Measurements from ENCODE around the gene ZBTB45. TPM values are rescaled to one million over a fixed set of nuclear protein-coding genes. Genes with fewer than 3 reads are reported as not detected.

Gene ZBTB45
- total RNA-seq, 4 donors from 2014 or later: 9.8 to 14.0 (median 13.4) TPM

GRCh38 chr19:58500242-58500641 is 19.4 kb downstream of the ZBTB45 start:
- no peaks in the 10 kb centered on the region for H3K27me3 ChIP-seq
- peak overlapping the region in 1 of 2 donors; percentile 59 for H3K4me3 ChIP-seq
- WGBS, 2 donors (ENCODE audit: low coverage in 1 of 2): 60 to 100% methylated on average over 1 of the region's 14 CpGs
- ATAC-seq: no peak
- TF ChIP-seq POLR2AphosphoS5 (IDR thresholded peaks at IDR 0.05): no peak
- TF ChIP-seq EP300 (IDR thresholded peaks at IDR 0.05): no peak
- TF ChIP-seq POLR2A (IDR thresholded peaks at IDR 0.05): no peak
- TF ChIP-seq CTCF (IDR thresholded peaks at IDR 0.05): no peak
- peak overlapping the region in 1 of 4 donors; percentile 87 for H3K27ac ChIP-seq
- peaks cover 0 to 26% (median 18%) of the 10 kb centered on the region in 3 donors for H3K4me1 ChIP-seq
- no peaks in the 10 kb centered on the region for H3K9me3 ChIP-seq
- no peaks in the 10 kb centered on the region for H3K36me3 ChIP-seq

GRCh38 chr19:58499021-58499927 is 20.3 kb downstream of the ZBTB45 start:
- TF ChIP-seq EP300 (IDR thresholded peaks at IDR 0.05): no peak
- TF ChIP-seq POLR2A (IDR thresholded peaks at IDR 0.05): no peak
- peak in 3 of 4 experiments; percentile 27 to 48 (median 40) for TF ChIP-seq CTCF (IDR thresholded peaks at IDR 0.05)
- TF ChIP-seq POLR2AphosphoS5 (IDR thresholded peaks at IDR 0.05): peak; percentile 80
- Histone ChIP-seq H3K9me3 (no peaks in the 10 kb centered on the region), H3K4me1 (peaks cover 0 to 26% (median 18%) of the 10 kb centered on the region in 3 donors), H3K4me3 (peak overlapping the region; percentile 56 to 59), H3K36me3 (no peaks in the 10 kb centered on the region), H3K27me3 (no peaks in the 10 kb centered on the region), H3K27ac (peak overlapping the region; percentile 50 to 87 (median 82))
- ATAC-seq: peak; percentile 100
- WGBS, 2 donors (ENCODE audit: low coverage in 1 of 2): 1 to 11% methylated on average over 3 to 25 of the region's 60 CpGs

GRCh38 chr19:58498316-58499020 is 21.1 kb downstream of the ZBTB45 start:
- no peak for TF ChIP-seq EP300 (IDR thresholded peaks at IDR 0.05)
- TF ChIP-seq CTCF (IDR thresholded peaks at IDR 0.05): no peak
- WGBS, 2 donors (ENCODE audit: low coverage in 1 of 2): 75% methylated on average over 7 of the region's 22 CpGs; no CpG with 5 or more reads in 1 of the 2 donors
- Histone ChIP-seq H3K9me3 (no peaks in the 10 kb centered on the region), H3K27ac (peak overlapping the region in 3 of 4 donors; percentile 65 to 87 (median 80)), H3K36me3 (no peaks in the 10 kb centered on the region), H3K27me3 (no peaks in the 10 kb centered on the region), H3K4me3 (peak overlapping the region; percentile 3 to 59), H3K4me1 (peaks cover 0 to 26% (median 18%) of the 10 kb centered on the region in 3 donors)
- ATAC-seq: no peak

GRCh38 chr19:58497634-58498170 is 21.9 kb downstream of the ZBTB45 start:
- H3K9me3 ChIP-seq: no peaks in the 10 kb centered on the region
- ATAC-seq: no peak
- WGBS, 2 donors (ENCODE audit: low coverage in 1 of 2): 75 to 86% methylated on average over 1 to 6 of the region's 8 CpGs
- no peaks in the 10 kb centered on the region for H3K27me3 ChIP-seq
- H3K4me1 ChIP-seq: peaks cover 0 to 26% (median 18%) of the 10 kb centered on the region in 3 donors
- no peak overlapping the region for H3K4me3 ChIP-seq
- TF ChIP-seq CTCF (IDR thresholded peaks at IDR 0.05): no peak
- TF ChIP-seq POLR2A (IDR thresholded peaks at IDR 0.05): no peak
- TF ChIP-seq EP300 (IDR thresholded peaks at IDR 0.05): no peak
- TF ChIP-seq POLR2AphosphoS5 (IDR thresholded peaks at IDR 0.05): no peak
- no peaks in the 10 kb centered on the region for H3K36me3 ChIP-seq
- H3K27ac ChIP-seq: no peak overlapping the region
